GM21528 (cell line): ENCODE results near the gene NKX2-8.

ENCODE experiments used
- ATAC-seq: cut with Tn5 transposase; IDR thresholded peaks from one replicate; pipeline ENCODE4 v1.9.1; 2021; ENCODE audit warnings: mild to moderate bottlenecking, moderate library complexity; ENCODE audit not compliant: unreplicated experiment, low FRiP score

Gene NKX2-8

GRCh38 chr14:36582011-36582873 is at the start of gene NKX2-8:
Gene NKX2-8 (minus strand): TSS chr14:36582614. CDS start chr14:36582389, 225 bp downstream.
- ATAC-seq = no peak

DNA sequence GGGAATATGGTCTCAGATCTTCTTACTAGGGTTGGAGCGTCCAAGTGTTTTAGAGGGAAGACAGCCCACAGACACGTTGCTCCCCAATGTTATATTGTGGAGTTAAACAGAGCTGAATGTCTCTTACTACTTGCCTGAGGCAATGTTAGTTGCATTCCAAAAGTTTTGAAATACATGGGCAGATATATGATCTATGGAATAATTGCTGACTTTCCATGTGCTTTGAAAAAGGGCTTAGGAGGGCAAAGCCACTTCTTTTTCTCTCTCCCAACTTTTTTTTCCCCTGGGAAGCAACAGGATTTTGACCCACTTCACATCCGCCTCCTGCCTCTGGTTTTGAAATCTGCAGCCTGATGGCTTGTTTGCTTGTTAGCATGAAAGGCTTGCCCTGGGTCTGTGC is 45.6 kb upstream of the NKX2-8 start:
- ATAC-seq = no peak

DNA sequence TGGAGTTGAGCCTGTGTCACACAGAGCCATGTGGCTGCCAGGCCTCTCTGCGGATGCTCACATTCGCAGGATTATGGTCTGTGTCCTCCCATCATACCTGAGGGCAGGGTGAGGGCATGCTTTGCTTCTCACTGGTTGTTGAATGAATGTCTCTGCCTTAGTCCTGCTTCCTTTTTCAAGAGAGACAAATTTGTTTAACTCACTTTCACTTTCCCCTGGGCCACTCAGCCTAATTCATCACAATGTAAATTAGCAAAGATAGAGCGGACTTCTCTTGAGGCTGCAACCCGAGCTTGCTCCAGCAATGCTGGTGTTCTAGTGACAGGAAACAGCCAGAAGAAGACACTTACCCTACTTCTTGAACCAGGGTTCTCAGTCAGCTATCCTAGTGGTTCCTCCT is 43.7 kb upstream of the NKX2-8 start:
- peak; percentile 46 for ATAC-seq

DNA sequence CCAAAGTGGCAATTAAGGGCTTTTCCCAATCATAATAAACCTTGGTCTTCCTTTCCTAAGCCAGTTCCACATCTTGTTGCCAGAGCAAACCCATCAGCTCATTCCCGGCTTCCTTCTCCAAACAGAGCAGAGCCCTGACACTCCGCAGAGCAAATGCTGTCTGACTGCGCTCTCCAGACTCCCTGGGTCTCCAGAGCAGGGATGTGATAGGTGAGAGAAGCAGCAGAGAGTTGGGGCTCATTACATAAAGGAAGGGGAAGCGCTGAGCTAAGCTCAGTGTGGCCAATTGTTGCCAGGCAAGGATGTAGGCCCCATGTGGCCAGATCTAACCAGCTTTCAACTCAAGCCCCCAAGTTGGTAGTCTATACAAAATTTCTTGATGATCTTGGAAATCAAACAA is 43.0 kb upstream of the NKX2-8 start:
- no peak for ATAC-seq

DNA sequence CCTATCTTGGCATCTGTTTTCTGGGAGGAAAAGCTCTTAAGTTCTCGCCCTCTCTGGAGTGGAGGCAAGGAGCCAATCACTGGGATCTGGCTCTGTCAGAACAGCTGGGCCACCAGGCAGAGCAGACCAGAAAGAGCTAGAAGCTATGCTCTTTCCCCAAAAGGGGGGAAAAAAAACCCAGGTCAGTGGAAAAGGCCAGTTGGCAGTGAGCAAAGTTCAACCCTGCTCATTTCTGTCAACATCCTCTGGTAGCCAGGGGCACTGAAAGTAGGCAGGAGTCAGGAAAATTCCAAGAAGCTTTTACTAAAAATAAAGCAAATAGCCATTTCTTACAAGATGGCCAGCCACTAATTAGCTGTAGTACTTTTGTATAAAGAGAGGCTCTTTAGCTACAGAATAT is 42.6 kb upstream of the NKX2-8 start:
- no peak for ATAC-seq

GRCh38 chr14:36619853-36620252 is 37.4 kb upstream of the NKX2-8 start:
- ATAC-seq = no peak

GRCh38 chr14:36619131-36619530 is 36.7 kb upstream of the NKX2-8 start:
- no peak for ATAC-seq

DNA sequence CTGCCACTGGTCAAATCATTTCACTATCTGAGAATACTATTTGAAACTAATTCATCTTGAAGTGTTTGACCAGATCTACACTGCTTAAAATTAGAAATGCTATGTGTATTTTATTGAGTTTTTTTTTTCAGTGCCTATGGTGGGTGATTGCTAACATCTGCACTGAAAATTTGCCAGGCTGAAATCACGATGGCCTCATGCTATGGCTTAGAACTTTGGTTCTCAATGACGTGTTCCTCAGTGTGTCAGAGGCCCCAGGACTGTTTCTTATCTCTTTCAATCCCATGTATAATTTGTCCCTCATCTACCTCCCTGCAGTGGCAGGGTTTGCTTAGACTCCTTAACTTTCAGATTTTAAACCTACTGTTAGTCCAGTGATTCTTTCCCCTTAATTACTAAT is 36.2 kb upstream of the NKX2-8 start:
- no peak for ATAC-seq

GRCh38 chr14:36617824-36618223 is 35.4 kb upstream of the NKX2-8 start:
- no peak for ATAC-seq

DNA sequence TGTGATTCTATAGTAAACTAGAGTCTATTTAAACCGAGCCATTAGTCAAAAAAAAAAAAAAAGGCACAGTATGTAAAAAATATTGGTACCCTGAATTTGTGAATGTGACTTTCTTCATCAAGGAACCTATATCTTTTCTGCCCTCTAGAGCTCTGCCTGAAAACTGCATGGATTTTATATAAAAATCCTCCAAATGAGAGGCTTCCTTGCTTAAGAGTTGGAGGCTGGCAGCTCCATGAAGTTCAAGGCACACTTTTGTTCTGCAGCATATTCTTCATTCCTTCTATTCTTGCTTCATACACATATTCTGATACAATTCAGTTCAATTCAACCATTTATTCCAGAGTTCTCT is 23.1 kb upstream of the NKX2-8 start:
- no peak for ATAC-seq

DNA sequence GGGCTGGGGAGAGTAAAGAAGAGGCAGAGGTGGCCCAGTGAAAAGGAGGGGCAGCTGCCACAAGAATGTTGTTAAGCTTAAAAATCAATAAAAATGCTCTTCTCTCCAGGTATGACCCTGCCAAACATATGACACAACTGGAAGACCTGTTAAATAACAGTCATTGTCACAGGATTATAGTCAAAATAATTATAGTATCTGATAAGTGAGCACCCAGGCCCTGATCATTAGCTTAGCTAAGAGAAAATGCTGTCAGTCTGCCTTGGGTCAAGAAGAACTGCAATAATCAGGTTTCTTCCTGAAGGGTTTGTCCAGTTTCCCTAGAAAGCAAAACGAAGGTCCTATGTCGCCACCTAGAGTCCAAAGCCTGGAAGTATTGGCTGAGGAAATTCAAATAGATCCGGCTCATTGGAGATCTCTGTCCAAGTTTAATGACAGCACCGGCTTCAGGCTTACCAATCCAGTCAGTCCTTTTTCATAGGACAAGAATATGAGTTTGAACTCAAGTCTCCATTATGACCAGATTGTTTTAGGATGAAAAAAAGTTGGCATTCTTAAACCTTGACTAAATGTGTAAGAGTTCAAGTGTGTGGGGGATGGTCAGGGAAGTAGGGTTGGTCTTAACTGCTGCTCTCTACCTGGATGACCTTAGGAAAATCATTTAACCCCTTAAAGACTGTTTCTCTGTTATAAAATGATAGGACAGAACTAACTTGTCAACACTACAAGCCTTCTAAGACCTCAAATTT is 22.5 kb upstream of the NKX2-8 start:
- ATAC-seq = no peak

DNA sequence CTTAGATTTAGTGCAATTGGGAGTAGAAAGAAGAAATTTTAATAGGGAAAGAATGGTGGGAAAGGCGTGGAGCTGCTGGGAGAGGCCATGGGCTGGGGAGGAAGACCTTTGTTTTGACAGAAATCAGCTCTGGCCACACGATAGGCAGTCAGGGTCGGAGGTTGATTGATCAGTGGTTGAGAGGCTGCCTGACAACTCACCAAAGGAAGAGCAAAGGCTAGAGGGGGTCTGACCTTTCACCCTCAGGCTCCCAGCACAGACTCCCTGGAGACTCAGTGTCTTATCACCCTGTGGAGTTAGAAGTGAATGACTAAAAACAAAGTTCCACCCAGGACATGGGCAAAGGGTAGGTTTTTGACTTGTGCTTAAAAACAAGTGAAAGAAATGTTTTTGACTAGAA is 18.0 kb upstream of the NKX2-8 start:
- no peak for ATAC-seq

GRCh38 chr14:36591482-36591881 is 9.1 kb upstream of the NKX2-8 start:
- ATAC-seq = no peak

GRCh38 chr14:36588788-36589187 is 6.4 kb upstream of the NKX2-8 start:
- ATAC-seq = no peak

DNA sequence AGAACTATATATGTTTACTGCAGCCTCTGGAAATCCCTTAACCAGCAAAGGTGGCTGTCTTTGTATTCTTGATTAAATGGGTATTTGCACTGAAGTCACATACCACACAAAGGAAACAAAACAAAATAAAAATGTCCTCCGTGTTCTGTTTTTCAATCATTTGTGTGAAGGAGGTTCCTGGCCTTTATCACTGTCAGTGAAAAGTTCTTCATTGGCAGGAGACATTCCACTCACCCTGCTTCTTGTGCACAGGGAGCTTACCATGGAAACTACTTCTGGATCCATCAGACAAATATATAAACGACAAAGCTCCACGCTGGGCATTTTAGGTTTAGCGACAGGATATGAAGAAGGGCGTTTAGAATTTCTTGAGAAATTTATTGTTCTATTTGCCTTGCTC is 5.7 kb upstream of the NKX2-8 start:
- ATAC-seq = no peak

GRCh38 chr14:36585100-36585499 is 2.7 kb upstream of the NKX2-8 start:
- ATAC-seq = no peak

GRCh38 chr14:36583893-36584811 is 1.7 kb upstream of the NKX2-8 start:
- no peak for ATAC-seq

GRCh38 chr14:36583242-36583892 is 953 bp upstream of the NKX2-8 start:
- ATAC-seq = no peak

DNA sequence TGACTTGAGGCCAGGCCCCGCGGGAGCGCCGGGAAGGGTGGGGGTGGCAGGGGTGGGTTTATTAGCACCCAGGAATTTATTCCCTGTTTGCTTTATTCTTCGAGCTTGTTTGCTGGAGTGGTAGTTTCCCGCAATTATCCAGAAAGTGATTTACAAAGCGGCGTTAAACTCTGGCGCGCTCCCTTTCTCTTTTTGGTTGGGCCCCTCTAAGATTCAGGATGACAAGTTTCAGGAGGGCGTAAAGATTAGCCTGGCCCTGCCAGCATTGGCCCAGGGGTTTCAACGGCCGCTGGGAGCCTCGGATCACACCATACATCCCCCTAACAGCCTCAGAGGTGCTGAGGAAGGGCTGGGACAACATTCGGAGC is 444 bp upstream of the NKX2-8 start:
- no peak for ATAC-seq
